ENCODE data around the gene NKX2-2. TPM values are rescaled to one million over a fixed set of nuclear protein-coding genes. Genes with fewer than 3 reads are reported as not detected.

NKX2-2 gene
- polyA plus RNA-seq, 2 of the 4 experiments (the other 2 are of a cell fraction) = not detected

DNA sequence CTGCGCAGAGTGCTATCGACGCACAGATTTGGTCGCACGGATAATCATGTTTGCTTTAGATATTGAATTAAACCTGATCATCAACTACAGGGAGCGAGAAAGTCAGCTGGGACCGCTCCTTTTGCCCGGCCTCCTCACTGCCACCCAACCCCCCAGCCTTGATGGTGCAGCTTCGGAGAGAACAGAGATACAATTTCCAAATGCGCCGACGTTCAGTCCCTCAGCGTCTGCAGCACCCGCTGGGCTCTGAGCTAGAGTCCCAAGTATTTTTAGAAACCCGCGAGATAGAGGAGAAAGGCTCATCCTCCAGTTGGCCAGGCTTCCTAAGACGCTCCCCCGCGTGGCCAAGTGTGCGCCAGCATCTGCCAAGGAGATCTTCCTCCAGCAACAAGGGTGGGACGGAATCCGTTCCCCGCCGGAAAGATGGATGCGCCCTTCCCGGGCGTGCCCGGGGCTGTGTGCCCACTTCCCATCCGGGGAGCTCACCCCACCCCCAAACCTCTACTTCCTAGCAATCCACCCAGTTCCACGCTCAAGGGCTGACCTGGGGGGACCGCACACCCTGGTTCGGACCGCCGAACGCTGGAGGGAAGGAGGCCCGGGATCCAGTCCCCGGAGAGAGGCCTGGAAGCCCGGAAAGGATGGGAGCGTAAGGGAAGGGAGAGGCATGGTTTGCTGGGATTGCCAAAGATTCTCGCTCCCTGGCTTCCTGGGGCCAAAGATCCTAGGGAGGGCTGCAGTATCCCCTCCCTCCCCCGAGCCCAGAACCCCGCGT lies 4.1 kb downstream of the NKX2-2 start:
- POLR2A ChIA-PET = no interaction called here
- Histone ChIP-seq H3K4me1 (peaks cover 32% of the 10 kb centered on the region), H3K4me2 (peak overlapping the region; percentile 48; the same call in 2 of the 3 replicates), H3K9me3 (no peaks in the 10 kb centered on the region), H3K4me3 (no peak overlapping the region), H3K27ac (no peak overlapping the region)
- no peak for FAIRE-seq
- CTCF ChIA-PET = interaction anchor here (0.6 to 24.8 kb wide), 8 partner anchors 11 to 673 kb away, joined by 3 to 610 read pairs (median 6); no protein-coding TSS in a partner anchor
- ATAC-seq = peak in 1 of 2 experiments; percentile 4; a peak in 1 of 6 replicates
- WGBS (ENCODE audit: missing lambda C conversion rate) = 43% methylated on average over 35 of the region's 43 CpGs
- DNase-seq (ENCODE audit: low read depth in 1 of 2, low spot score in 1 of 2) = peak in 1 of 2 experiments; percentile 59
- TF ChIP-seq ESRRA (IDR thresholded peaks at IDR 0.05; ENCODE audit: borderline replicate concordance, low read length) = no peak
- no peak for TF ChIP-seq NR3C1 (IDR thresholded peaks at IDR 0.05)
- no peak for TF ChIP-seq FOSB (CRISPR knock-in tag; IDR thresholded peaks at IDR 0.05)
- TF ChIP-seq, protein P1, sequence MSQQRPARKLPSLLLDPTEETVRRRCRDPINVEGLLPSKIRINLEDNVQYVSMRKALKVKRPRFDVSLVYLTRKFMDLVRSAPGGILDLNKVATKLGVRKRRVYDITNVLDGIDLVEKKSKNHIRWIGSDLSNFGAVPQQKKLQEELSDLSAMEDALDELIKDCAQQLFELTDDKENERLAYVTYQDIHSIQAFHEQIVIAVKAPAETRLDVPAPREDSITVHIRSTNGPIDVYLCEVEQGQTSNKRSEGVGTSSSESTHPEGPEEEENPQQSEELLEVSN (IDR thresholded peaks at IDR 0.05; ENCODE audit: borderline replicate concordance, low read depth) = no peak
- no peak for TF ChIP-seq NFE2L2 (conservative IDR thresholded peaks at IDR 0.05; ENCODE audit: low read length)
- TF ChIP-seq CHD4 (IDR thresholded peaks at IDR 0.05; ENCODE audit: borderline replicate concordance) = no peak
- no peak for TF ChIP-seq HOXB13 (CRISPR knock-in tag; IDR thresholded peaks at IDR 0.05; ENCODE audit: low read depth)
- TF ChIP-seq NPAS2 (CRISPR knock-in tag; IDR thresholded peaks at IDR 0.05; ENCODE audit: borderline replicate concordance) = no peak
- no peak for TF ChIP-seq ZFP36 (IDR thresholded peaks at IDR 0.05; ENCODE audit: borderline replicate concordance, partially characterized antibody)
- TF ChIP-seq TFCP2L1 (CRISPR knock-in tag; IDR thresholded peaks at IDR 0.05) = no peak
- no peak for TF ChIP-seq CEBPB (IDR thresholded peaks at IDR 0.05)
- no peak for TF ChIP-seq FOSL2 (IDR thresholded peaks at IDR 0.05)
- TF ChIP-seq FOSL2 (CRISPR knock-in tag; IDR thresholded peaks at IDR 0.05) = no peak
- TF ChIP-seq TP53 (CRISPR knock-in tag; IDR thresholded peaks at IDR 0.05) = no peak
- TF ChIP-seq RAD21 (conservative IDR thresholded peaks at IDR 0.05 in 1 of 2, IDR thresholded peaks at IDR 0.05 in 1 of 2) = no peak
- TF ChIP-seq HEYL (CRISPR knock-in tag; IDR thresholded peaks at IDR 0.05) = no peak

DNA sequence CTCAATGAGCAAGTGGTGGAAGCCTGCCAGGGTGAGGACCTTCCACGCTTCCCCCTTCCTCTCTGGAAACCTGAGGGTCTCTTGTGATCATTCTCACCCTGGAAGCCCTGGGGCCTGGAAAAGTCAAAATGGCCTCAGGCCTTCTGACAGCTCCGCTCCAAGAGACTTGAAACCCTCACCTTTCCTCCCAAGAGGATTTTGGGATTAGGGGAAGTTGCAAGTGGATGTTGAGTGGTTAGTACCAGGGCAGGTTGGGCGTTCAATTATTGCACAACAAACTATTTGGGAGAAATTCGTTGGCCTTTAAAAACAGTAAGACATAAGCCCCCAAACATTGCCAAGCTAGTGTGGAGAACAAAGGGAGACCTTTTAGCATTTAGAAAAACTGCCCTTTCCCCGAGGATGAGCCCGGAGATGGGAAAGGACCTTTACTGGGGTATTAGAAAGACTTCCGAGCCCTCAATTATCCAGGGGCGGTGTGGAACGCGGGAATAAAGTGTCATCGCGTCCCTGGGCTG lies 4.7 kb downstream of the NKX2-2 start:
- no peak for FAIRE-seq
- POLR2A ChIA-PET = no interaction called here
- TF ChIP-seq PHF8 (IDR thresholded peaks at IDR 0.05; ENCODE audit: borderline replicate concordance, low read depth) (no peak), KDM1A (IDR thresholded peaks at IDR 0.05; ENCODE audit: low read depth) (no peak), GATA3 (IDR thresholded peaks at IDR 0.05; ENCODE audit: borderline replicate concordance) (no peak), MAFK (IDR thresholded peaks at IDR 0.05; ENCODE audit: partially characterized antibody) (no peak), FOSL2 (IDR thresholded peaks at IDR 0.05) (no peak), FOSL2 (CRISPR knock-in tag; IDR thresholded peaks at IDR 0.05) (no peak)

DNA sequence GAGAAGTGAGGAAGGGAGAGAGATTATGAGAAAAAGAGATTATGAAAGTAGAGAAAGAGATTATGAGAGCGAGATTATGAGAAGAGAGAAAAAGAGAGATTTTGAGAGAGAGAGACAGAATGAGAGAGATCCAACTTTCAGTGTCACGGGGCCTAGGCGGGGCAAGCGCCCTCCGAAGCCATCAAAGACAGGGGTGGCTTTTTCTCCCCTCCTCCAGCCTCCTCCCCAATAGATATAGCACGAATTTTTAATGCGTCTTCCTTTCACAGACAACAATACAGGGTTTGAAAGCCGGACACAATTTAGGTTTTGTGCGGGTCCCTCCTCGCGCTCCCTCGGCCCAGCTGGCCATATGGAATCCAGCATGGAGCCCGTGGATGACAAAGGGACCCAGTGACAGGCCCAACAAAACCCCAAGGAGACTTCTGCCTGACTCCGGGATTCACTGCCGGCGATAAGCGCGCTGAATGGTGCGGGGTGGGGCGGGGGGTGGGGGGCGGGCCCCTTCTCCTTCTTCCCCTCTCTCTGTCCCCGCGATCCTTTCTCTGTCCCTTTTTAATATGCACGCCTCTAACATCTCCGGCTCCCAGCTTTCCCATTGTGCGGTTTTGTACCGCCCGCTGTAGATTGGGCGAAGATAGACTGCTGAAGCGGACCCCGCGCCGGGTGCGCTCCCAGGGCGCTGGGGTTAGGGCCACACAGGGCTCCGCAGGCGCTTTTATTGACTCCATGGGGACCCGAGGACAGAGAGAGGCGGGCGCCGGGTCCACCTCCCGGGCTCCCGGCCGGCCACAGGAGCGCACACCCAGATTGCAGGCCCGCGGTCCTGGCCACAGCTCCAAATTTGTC lies 5.4 kb downstream of the NKX2-2 start:
- Histone ChIP-seq H3K9me3 (no peaks in the 10 kb centered on the region), H3K4me3 (no peak overlapping the region), H3K4me2 (no peak overlapping the region), H3K27ac (no peak overlapping the region), H3K4me1 (peaks cover 19% of the 10 kb centered on the region; the same call in 2 of the 3 replicates)
- ChIA-PET POLR2A (no interaction called here), CTCF (interaction anchor here (1.2 to 24.8 kb wide), 6 partner anchors 12 to 672 kb away, joined by 3 to 610 read pairs (median 107); no protein-coding TSS in a partner anchor)
- 53% methylated on average over 42 of the region's 47 CpGs for WGBS (ENCODE audit: missing lambda C conversion rate)
- FAIRE-seq = no peak
- no peak for ATAC-seq
- no peak for DNase-seq (ENCODE audit: low read depth in 1 of 2, low spot score in 1 of 2)
- TF ChIP-seq MAFK (IDR thresholded peaks at IDR 0.05; ENCODE audit: partially characterized antibody) = no peak
- no peak for TF ChIP-seq CBX8 (IDR thresholded peaks at IDR 0.05)
- TF ChIP-seq ESRRA (IDR thresholded peaks at IDR 0.05; ENCODE audit: borderline replicate concordance, low read length) = no peak
- no peak for TF ChIP-seq ZSCAN20 (CRISPR knock-in tag; IDR thresholded peaks at IDR 0.05)
- no peak for TF ChIP-seq SREBF2 (IDR thresholded peaks at IDR 0.05)
- TF ChIP-seq JUN (IDR thresholded peaks at IDR 0.05) = no peak
- TF ChIP-seq HDAC2 (IDR thresholded peaks at IDR 0.05) = no peak
- TF ChIP-seq TFCP2L1 (CRISPR knock-in tag; IDR thresholded peaks at IDR 0.05) = no peak
- TF ChIP-seq MYC (IDR thresholded peaks at IDR 0.05; ENCODE audit: borderline replicate concordance, low read length) = no peak
- no peak for TF ChIP-seq RARB (CRISPR knock-in tag; IDR thresholded peaks at IDR 0.05)
- TF ChIP-seq, protein P2, sequence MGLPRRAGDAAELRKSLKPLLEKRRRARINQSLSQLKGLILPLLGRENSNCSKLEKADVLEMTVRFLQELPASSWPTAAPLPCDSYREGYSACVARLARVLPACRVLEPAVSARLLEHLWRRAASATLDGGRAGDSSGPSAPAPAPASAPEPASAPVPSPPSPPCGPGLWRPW (IDR thresholded peaks at IDR 0.05) = no peak
- TF ChIP-seq, protein P3, sequence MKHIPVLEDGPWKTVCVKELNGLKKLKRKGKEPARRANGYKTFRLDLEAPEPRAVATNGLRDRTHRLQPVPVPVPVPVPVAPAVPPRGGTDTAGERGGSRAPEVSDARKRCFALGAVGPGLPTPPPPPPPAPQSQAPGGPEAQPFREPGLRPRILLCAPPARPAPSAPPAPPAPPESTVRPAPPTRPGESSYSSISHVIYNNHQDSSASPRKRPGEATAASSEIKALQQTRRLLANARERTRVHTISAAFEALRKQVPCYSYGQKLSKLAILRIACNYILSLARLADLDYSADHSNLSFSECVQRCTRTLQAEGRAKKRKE (CRISPR knock-in tag; IDR thresholded peaks at IDR 0.05; ENCODE audit: low read depth) = no peak
- no peak for TF ChIP-seq FOXS1 (CRISPR knock-in tag; IDR thresholded peaks at IDR 0.05)
- no peak for TF ChIP-seq PHF8 (IDR thresholded peaks at IDR 0.05; ENCODE audit: borderline replicate concordance, low read depth)

More for the DNA sequence above, 4.7 kb downstream of the NKX2-2 start:
- H3K4me2 ChIP-seq = no peak overlapping the region
- CTCF ChIA-PET = interaction anchor here (0.6 to 24.8 kb wide), 8 partner anchors 11 to 672 kb away, joined by 3 to 610 read pairs (median 46); no protein-coding TSS in a partner anchor
- H3K9me3 ChIP-seq = no peaks in the 10 kb centered on the region
- DNase-seq (ENCODE audit: low read depth in 1 of 2, low spot score in 1 of 2) (no peak), ATAC-seq (no peak)
- 60% methylated on average over 12 of the region's 12 CpGs for WGBS (ENCODE audit: missing lambda C conversion rate)
- peaks cover 25% of the 10 kb centered on the region for H3K4me1 ChIP-seq
- H3K4me3 ChIP-seq = no peak overlapping the region
- H3K27ac ChIP-seq = no peak overlapping the region
